IMR-90 (cell line): ENCODE data around the gene PRRC2B. TPM values are rescaled to one million over a fixed set of nuclear protein-coding genes. Genes with fewer than 3 reads are reported as not detected.

Source experiments
- ATAC-seq: fragments of 200-7000 bp; cut with Tn5 transposase; 2 replicates; pipeline ENCODE4 v1.9.1; 2020; ENCODE audit warnings: low read depth, mild to moderate bottlenecking, moderate library complexity
- BruUV-seq: library from RNA; stranded (reverse); fragments of 400-500 nt; replicated peaks from 2 replicates; lab custom pipeline; 2021; lab: Mats Ljungman, UMichigan
- CTCF ChIA-PET: fragments of 300-600 bp; formaldehyde crosslinking; extraction: SDS; loops from one replicate; lab custom pipeline; 2021; ENCODE audit warnings: antibody characterized with exemption; lab: Yijun Ruan, JAX
- POLR2A ChIA-PET: fragments of 300-600 bp; sonication (Branson Sonifier 250); formaldehyde crosslinking; loops from one replicate; lab custom pipeline; 2022; ENCODE audit warnings: antibody characterized with exemption; ENCODE audit not compliant: unreplicated experiment; lab: Charles Lee
- DNase-seq: peaks from one replicate; pipeline ENCODE4 v3.0.0; 2013
- H2AFZ ChIP-seq: replicated peaks from 2 replicates; pipeline ENCODE3; 2013; ENCODE audit warnings: low read length, mild to moderate bottlenecking; ENCODE audit not compliant: poor library complexity
- H2AK5ac ChIP-seq: 2 replicates; pipeline ENCODE4 v1.6.1; 2013; ENCODE audit warnings: low read depth, low read length, inconsistent platforms
- H2AK9ac ChIP-seq: replicated peaks from 2 replicates; pipeline ENCODE3; 2013; ENCODE audit warnings: mild to moderate bottlenecking, low read depth, low read length, moderate library complexity; ENCODE audit not compliant: poor library complexity
- H2BK120ac ChIP-seq: 2 replicates; pipeline ENCODE4 v1.6.1; 2013; ENCODE audit warnings: low read depth, low read length, inconsistent platforms
- H2BK15ac ChIP-seq: 3 replicates; pipeline ENCODE4 v1.6.1; 2013; ENCODE audit warnings: low read depth, low read length, inconsistent platforms
- H2BK20ac ChIP-seq: 2 replicates; pipeline ENCODE4 v1.6.1; 2013; ENCODE audit warnings: low read depth, mild to moderate bottlenecking, inconsistent platforms, low read length, moderate library complexity
- H2BK5ac ChIP-seq: 2 replicates; pipeline ENCODE4 v1.6.1; 2013; ENCODE audit warnings: mild to moderate bottlenecking, low read depth, low read length, inconsistent platforms; ENCODE audit not compliant: poor library complexity, severe bottlenecking
- H3K14ac ChIP-seq: replicated peaks from 2 replicates; pipeline ENCODE4 v1.6.1; 2013; ENCODE audit warnings: low read depth, low read length, inconsistent platforms
- H3K18ac ChIP-seq: 2 replicates; pipeline ENCODE4 v1.6.1; 2013; ENCODE audit warnings: low read depth, low read length, control low read depth
- H3K23ac ChIP-seq: 2 replicates; pipeline ENCODE4 v1.6.1; 2013; ENCODE audit warnings: low read depth, low read length, inconsistent platforms
- H3K27ac ChIP-seq: 2 replicates; pipeline ENCODE4 v1.5.1; 2013; ENCODE audit warnings: mild to moderate bottlenecking, control low read depth, low read length; ENCODE audit not compliant: insufficient read depth
- H3K27me3 ChIP-seq: 2 replicates; pipeline ENCODE4 v1.6.1; 2013; ENCODE audit warnings: low read length; ENCODE audit not compliant: control insufficient read depth, insufficient read depth
- H3K36me3 ChIP-seq: 2 replicates; pipeline ENCODE4 v1.6.1; 2013; ENCODE audit warnings: low read length, mixed read lengths; ENCODE audit not compliant: control insufficient read depth, insufficient read depth
- H3K4ac ChIP-seq: 2 replicates; pipeline ENCODE4 v1.6.1; 2013; ENCODE audit warnings: low read depth, low read length, inconsistent platforms
- H3K4me1 ChIP-seq: 2 replicates; pipeline ENCODE4 v1.6.1; 2013; ENCODE audit warnings: low read length, mixed read lengths; ENCODE audit not compliant: control insufficient read depth, insufficient read depth
- H3K4me2 ChIP-seq: 2 replicates; pipeline ENCODE4 v1.6.1; 2013; ENCODE audit warnings: low read depth, mild to moderate bottlenecking, control low read depth, low read length, moderate library complexity
- H3K4me3 ChIP-seq: 2 replicates; pipeline ENCODE4 v1.5.1; 2013; ENCODE audit warnings: low read depth, mild to moderate bottlenecking, control low read depth, low read length, moderate library complexity; ENCODE audit not compliant: insufficient read depth
- H3K56ac ChIP-seq: 2 replicates; pipeline ENCODE4 v1.6.1; 2013; ENCODE audit warnings: low read length, inconsistent platforms; ENCODE audit not compliant: insufficient read depth; ENCODE audit errors: extremely low read depth
- H3K79me1 ChIP-seq, 2 experiments: 2 replicates each; pipeline ENCODE4 v1.6.1; 2013; ENCODE audit warnings: low read length in 2 of 2, inconsistent platforms in 1 of 2, low read depth in 1 of 2
- H3K9ac ChIP-seq: 2 replicates; pipeline ENCODE4 v1.6.1; 2013; ENCODE audit warnings: low read depth, low read length, control low read depth
- H3K9me1 ChIP-seq: 2 replicates; pipeline ENCODE4 v1.6.1; 2013; ENCODE audit warnings: low read length, inconsistent platforms; ENCODE audit not compliant: insufficient read depth
- H3K9me3 ChIP-seq: 2 replicates; pipeline ENCODE4 v1.6.1; 2013; ENCODE audit warnings: low read length; ENCODE audit not compliant: control insufficient read depth, insufficient read depth
- H4K20me1 ChIP-seq: 2 replicates; pipeline ENCODE4 v1.6.1; 2013; ENCODE audit warnings: low read length, inconsistent platforms; ENCODE audit not compliant: insufficient read depth
- H4K5ac ChIP-seq: 2 replicates; pipeline ENCODE4 v1.6.1; 2013; ENCODE audit warnings: mild to moderate bottlenecking, low read depth, low read length, control low read depth
- H4K8ac ChIP-seq, 2 experiments: 2 replicates each; pipeline ENCODE4 v1.6.1; 2013; ENCODE audit warnings: low read depth in 2 of 2, low read length in 2 of 2, control low read depth in 1 of 2, inconsistent platforms in 1 of 2
- H4K91ac ChIP-seq: 2 replicates; pipeline ENCODE4 v1.6.1; 2013; ENCODE audit warnings: low read depth, low read length, inconsistent platforms; ENCODE audit not compliant: insufficient read depth
- CEBPB ChIP-seq: IDR thresholded peaks from 2 replicates; pipeline ENCODE4 v1.6.1; 2012; ENCODE audit warnings: low read depth, low read length, improper control_type of control experiment
- CHD1 ChIP-seq: IDR thresholded peaks from 2 replicates; pipeline ENCODE4 v1.6.1; 2012; ENCODE audit warnings: low read depth, low read length, improper control_type of control experiment
- MAFK ChIP-seq: IDR thresholded peaks from 2 replicates; pipeline ENCODE4 v1.6.1; 2012; ENCODE audit warnings: low read depth, low read length, improper control_type of control experiment
- MXI1 ChIP-seq: IDR thresholded peaks from 2 replicates; pipeline ENCODE4 v1.6.1; 2012; ENCODE audit warnings: low read depth, mild to moderate bottlenecking, low read length, moderate library complexity, borderline replicate concordance
- NFE2L2 ChIP-seq: fragments of 150-350 bp; IDR thresholded peaks from 2 replicates; pipeline ENCODE4 v1.6.1; 2016; ENCODE audit warnings: low read depth, mild to moderate bottlenecking, low read length
- RAD21 ChIP-seq: IDR thresholded peaks from 2 replicates; pipeline ENCODE4 v1.6.1; 2012; ENCODE audit warnings: low read length, improper control_type of control experiment
- SMC3 ChIP-seq: fragments of 150-350 bp; IDR thresholded peaks from 2 replicates; pipeline ENCODE4 v1.6.1; 2016; ENCODE audit warnings: low read depth, mild to moderate bottlenecking, antibody characterized with exemption, low read length, moderate library complexity
- WGBS, 2 experiments: methylation state at CpG; one replicate each; pipeline versions ENCODE4 v1.1.5 to v1.1.7; 2013; ENCODE audit warnings: missing lambda C conversion rate in 2 of 2; ENCODE audit not compliant: insufficient read length in 1 of 2; ENCODE audit errors: extremely low coverage in 2 of 2; 5-methylcytosine and 5-hydroxymethylcytosine counted together
- dilution Hi-C: fragments of 300-500 bp; cut with HindIII; formaldehyde crosslinking; loops from one replicate; pipeline ENCODE4 v1.14.3; 2018; ENCODE audit warnings: low sequenced_read_pairs; ENCODE audit not compliant: unreplicated experiment
- in situ Hi-C: fragments of 300-500 bp; cut with MboI; formaldehyde crosslinking; loops from 3 replicates; pipeline ENCODE4 v1.14.3; 2019; ENCODE audit warnings: low sequenced_read_pairs, inconsistent platforms, mixed read lengths
- intact Hi-C: fragments of 100-400 bp; cut with micrococcal nuclease; formaldehyde crosslinking; loops from 2 replicates; pipeline ENCODE4 v1.10.0; 2022
- polyA plus RNA-seq, 3 experiments: library from polyadenylated mRNA; depleted of rRNA; stranded (reverse); fragments of >200 nt; gene quantifications; 2 replicates each; pipeline ENCODE4 v1.2.3, GENCODE V29; 2012; ENCODE audit warnings: low replicate concordance in 1 of 3
- total RNA-seq: library from RNA; depleted of rRNA; stranded (reverse); fragments of >200 nt; gene quantifications from 2 replicates; pipeline ENCODE4 v1.2.3, GENCODE V29; 2012
- TF ChIP-seq, protein P1 (sequence below): conservative IDR thresholded peaks from 2 replicates; pipeline ENCODE4 v1.5.1; 2012; ENCODE audit warnings: mild to moderate bottlenecking, low read depth, low read length, improper control_type of control experiment
- TF ChIP-seq, protein P2 (sequence below): fragments of 150-350 bp; IDR thresholded peaks from 2 replicates; pipeline ENCODE4 v1.6.1; 2017; ENCODE audit warnings: mild to moderate bottlenecking, antibody characterized with exemption, low read length, low read depth

The PRRC2B gene
- total and polyA plus RNA-seq, 2 of the 4 experiments (the other 2 are of a cell fraction), result 19.4 to 39.1 TPM

DNA sequence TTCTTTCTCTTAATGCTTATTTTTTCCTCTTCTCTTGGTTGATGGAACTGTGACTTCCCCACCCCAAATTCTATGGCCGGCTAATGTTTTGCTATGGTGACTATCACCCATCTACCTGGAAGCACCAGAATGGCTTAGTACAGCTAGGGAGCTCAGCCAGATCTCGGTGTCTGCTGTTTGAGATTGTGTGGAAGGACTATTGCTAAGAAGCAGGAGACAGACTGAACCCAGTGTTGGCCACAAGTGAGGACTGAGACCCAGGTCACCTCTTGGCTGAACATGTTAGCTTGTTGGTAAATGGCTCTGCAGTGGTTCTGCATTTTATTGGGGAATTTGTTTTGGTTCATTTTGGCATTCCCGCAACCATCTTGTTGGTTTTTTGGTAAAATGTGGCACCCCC, 2.7 kb downstream of the PRRC2B start:
- Histone ChIP-seq H3K79me1 (peaks cover 0 to 33% of the 10 kb centered on the region in 2 experiments; a peak in 2 of 4 replicates), H4K5ac (no peak overlapping the region; the same call in 1 of the 2 replicates), H3K4me3 (peak overlapping the region; percentile 10; the same call in 1 of the 2 replicates), H3K9me1 (peaks cover 17% of the 10 kb centered on the region), H2BK5ac (peak overlapping the region; percentile 46), H2BK120ac (no peak overlapping the region), H3K9me3 (no peaks in the 10 kb centered on the region), H2AK9ac (peak overlapping the region; percentile 86), H4K20me1 (peaks cover 68% of the 10 kb centered on the region), H3K4ac (0 out of 2 replicates have a peak overlapping the region, but pooled peaks have one; percentile 12), H3K36me3 (peaks cover 4% of the 10 kb centered on the region), H2AFZ (no peak overlapping the region), H2BK15ac (no peak overlapping the region; the same call in 2 of the 3 replicates), H3K23ac (peak overlapping the region; percentile 73), H4K91ac (no peak overlapping the region), H3K4me1 (peaks cover 20% of the 10 kb centered on the region), H2BK20ac (no peak overlapping the region), H3K27me3 (no peaks in the 10 kb centered on the region), H3K4me2 (peak overlapping the region; percentile 86), H3K27ac (peak overlapping the region; percentile 77; the same call in 1 of the 2 replicates), H2AK5ac (peak overlapping the region; percentile 79; the same call in 1 of the 2 replicates), H3K18ac (0 out of 2 replicates have a peak overlapping the region, but pooled peaks have one; percentile 11), H3K9ac (peak overlapping the region; percentile 12), H3K56ac (no peak overlapping the region), H4K8ac (peak overlapping the region in 1 of 2 experiments; percentile 43; a peak in 1 of 4 replicates), H3K14ac (peak overlapping the region; percentile 17)
- DNase-seq (no peak), ATAC-seq (no peak)
- ChIA-PET POLR2A (interaction anchor here (0.5 kb wide), 1 partner anchor 813 kb away, joined by 3 read pairs; no protein-coding TSS in a partner anchor), CTCF (interaction anchor here (0.8 to 1.2 kb wide), 2 partner anchors 47 to 300 kb away, joined by 4 read pairs; no protein-coding TSS in a partner anchor)
- BruUV-seq, result no TSS peak
- in situ Hi-C loops, result no loop called here
- dilution Hi-C loops, result no loop called here
- TF ChIP-seq SMC3, result no peak
- no peak for TF ChIP-seq MAFK
- TF ChIP-seq, protein P1, sequence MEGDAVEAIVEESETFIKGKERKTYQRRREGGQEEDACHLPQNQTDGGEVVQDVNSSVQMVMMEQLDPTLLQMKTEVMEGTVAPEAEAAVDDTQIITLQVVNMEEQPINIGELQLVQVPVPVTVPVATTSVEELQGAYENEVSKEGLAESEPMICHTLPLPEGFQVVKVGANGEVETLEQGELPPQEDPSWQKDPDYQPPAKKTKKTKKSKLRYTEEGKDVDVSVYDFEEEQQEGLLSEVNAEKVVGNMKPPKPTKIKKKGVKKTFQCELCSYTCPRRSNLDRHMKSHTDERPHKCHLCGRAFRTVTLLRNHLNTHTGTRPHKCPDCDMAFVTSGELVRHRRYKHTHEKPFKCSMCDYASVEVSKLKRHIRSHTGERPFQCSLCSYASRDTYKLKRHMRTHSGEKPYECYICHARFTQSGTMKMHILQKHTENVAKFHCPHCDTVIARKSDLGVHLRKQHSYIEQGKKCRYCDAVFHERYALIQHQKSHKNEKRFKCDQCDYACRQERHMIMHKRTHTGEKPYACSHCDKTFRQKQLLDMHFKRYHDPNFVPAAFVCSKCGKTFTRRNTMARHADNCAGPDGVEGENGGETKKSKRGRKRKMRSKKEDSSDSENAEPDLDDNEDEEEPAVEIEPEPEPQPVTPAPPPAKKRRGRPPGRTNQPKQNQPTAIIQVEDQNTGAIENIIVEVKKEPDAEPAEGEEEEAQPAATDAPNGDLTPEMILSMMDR, result no peak
- TF ChIP-seq CEBPB, result no peak
- TF ChIP-seq MXI1, result no peak
- no peak for TF ChIP-seq CHD1
- TF ChIP-seq NFE2L2, result no peak
- TF ChIP-seq, protein P2, sequence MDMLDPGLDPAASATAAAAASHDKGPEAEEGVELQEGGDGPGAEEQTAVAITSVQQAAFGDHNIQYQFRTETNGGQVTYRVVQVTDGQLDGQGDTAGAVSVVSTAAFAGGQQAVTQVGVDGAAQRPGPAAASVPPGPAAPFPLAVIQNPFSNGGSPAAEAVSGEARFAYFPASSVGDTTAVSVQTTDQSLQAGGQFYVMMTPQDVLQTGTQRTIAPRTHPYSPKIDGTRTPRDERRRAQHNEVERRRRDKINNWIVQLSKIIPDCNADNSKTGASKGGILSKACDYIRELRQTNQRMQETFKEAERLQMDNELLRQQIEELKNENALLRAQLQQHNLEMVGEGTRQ, result no peak
- TF ChIP-seq RAD21, result no peak
- WGBS, 2 experiments, result no CpG with 5 or more reads among the region's 3 CpGs
- intact Hi-C loops, result loop anchor here (2.0 to 5.0 kb wide), 2 partner anchors 26 to 81 kb away; no protein-coding TSS in a partner anchor
